Gastroesophageal sphincter (tissue), 4 donors: ENCODE data around the gene FBXO11. TPM values are rescaled to one million over a fixed set of nuclear protein-coding genes. Genes with fewer than 3 reads are reported as not detected.

Source experiments
- ATAC-seq: fragments of 150-250 bp; one replicate; pipeline ENCODE4 v1.9.1; 2016; ENCODE audit warnings: mild to moderate bottlenecking, moderate library complexity
- H3K27ac ChIP-seq, 4 donors: fragments of 200-600 bp; sonication (generic) in 3 of 4; 1 replicate in 3 of 4; 2 replicates in 1 of 4; pipeline ENCODE4 v1.5.1; 2016 to 2019
- H3K27me3 ChIP-seq: fragments of 200-600 bp; sonication (generic); one replicate; pipeline ENCODE4 v1.5.1; 2019
- H3K36me3 ChIP-seq, 2 donors: fragments of 200-600 bp; sonication (generic); one replicate each; pipeline ENCODE4 v1.5.1; 2019; ENCODE audit warnings: control low read depth in 1 of 2
- H3K4me1 ChIP-seq, 3 donors: fragments of 200-600 bp; sonication (generic); 1 replicate in 2 of 3; 2 replicates in 1 of 3; pipeline ENCODE4 v1.5.1; 2016 to 2019; ENCODE audit warnings: control low read depth in 2 of 3
- H3K4me3 ChIP-seq, 2 donors: fragments of 200-600 bp; sonication (generic); one replicate each; pipeline ENCODE4 v1.5.1; 2019; ENCODE audit warnings: mild to moderate bottlenecking in 1 of 2, moderate library complexity in 1 of 2
- H3K9me3 ChIP-seq, 3 donors: fragments of 200-600 bp; sonication (generic); one replicate each; pipeline ENCODE4 v1.5.1; 2017 to 2019; ENCODE audit warnings: control low read depth in 2 of 3
- EP300 ChIP-seq: sonication (generic); formaldehyde crosslinking; IDR thresholded peaks from one replicate; pipeline ENCODE4 v1.6.1; 2017; ENCODE audit warnings: antibody characterized with exemption, mild to moderate bottlenecking
- POLR2A ChIP-seq, 2 donors: fragments of 450-650 bp; IDR thresholded peaks; one replicate each; pipeline ENCODE4 v1.6.1; 2017; ENCODE audit warnings: antibody characterized with exemption in 2 of 2, mild to moderate bottlenecking in 2 of 2, moderate library complexity in 1 of 2
- POLR2AphosphoS5 ChIP-seq: sonication (generic); formaldehyde crosslinking; IDR thresholded peaks from one replicate; pipeline ENCODE4 v1.6.1; 2017; ENCODE audit warnings: antibody characterized with exemption
- WGBS, 2 donors: methylation state at CpG; one replicate each; pipeline ENCODE4 v1.1.5; 2018; ENCODE audit warnings: low coverage in 1 of 2; 5-methylcytosine and 5-hydroxymethylcytosine counted together
- total RNA-seq, 4 donors: library from RNA; depleted of rRNA; stranded (reverse); fragments of >200 nt; gene quantifications; one replicate each; pipeline ENCODE4 v1.1.0, GENCODE V29; 2016
- TF ChIP-seq, protein P1 (sequence below), 4 experiments: fragments of 200-600 bp in 2 of 4; fragments of 450-650 bp in 2 of 4; sonication (generic) in 1 of 4; IDR thresholded peaks; one replicate each; pipeline ENCODE4 v1.5.1; 2017 to 2019; ENCODE audit warnings: antibody characterized with exemption in 4 of 4, mild to moderate bottlenecking in 2 of 4, moderate library complexity in 2 of 4

FBXO11 gene
- total RNA-seq, 4 donors from 2014 or later, result 39.7 to 59.5 (median 50.8) TPM

DNA sequence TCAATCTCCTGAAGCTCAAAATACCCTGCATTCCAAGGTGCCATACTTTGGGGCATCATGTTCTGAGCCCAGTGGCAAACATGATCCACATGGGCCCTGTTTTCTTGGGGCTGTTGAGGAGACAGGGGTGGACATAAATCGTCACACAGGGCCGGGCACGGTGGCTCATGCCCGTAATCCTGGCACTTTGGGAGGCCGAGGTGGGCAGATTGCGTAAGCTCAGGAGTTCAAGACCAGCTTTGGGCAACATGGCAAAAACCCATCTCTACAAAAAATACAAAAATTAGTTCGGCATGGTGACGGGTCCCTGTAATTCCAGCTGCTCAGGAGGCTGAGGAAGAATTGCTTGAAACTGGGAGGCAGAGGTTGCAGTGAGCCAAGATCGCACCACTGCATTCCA is 137.0 kb downstream of the FBXO11 start:
- 91% methylated on average over 4 of the region's 9 CpGs; no CpG with 5 or more reads in 1 of the 2 donors for WGBS, 2 donors
- Histone ChIP-seq H3K27me3 (no peaks in the 10 kb centered on the region), H3K27ac (no peak overlapping the region), H3K36me3 (no peaks in the 10 kb centered on the region), H3K4me1 (peaks cover 0 to 8% (median 0%) of the 10 kb centered on the region in 3 donors), H3K4me3 (no peak overlapping the region), H3K9me3 (no peaks in the 10 kb centered on the region)
- no peak for ATAC-seq
- TF ChIP-seq EP300 (no peak), POLR2A (IDR thresholded peaks at IDR 0.05) (no peak), POLR2AphosphoS5 (no peak)
- TF ChIP-seq, protein P1, sequence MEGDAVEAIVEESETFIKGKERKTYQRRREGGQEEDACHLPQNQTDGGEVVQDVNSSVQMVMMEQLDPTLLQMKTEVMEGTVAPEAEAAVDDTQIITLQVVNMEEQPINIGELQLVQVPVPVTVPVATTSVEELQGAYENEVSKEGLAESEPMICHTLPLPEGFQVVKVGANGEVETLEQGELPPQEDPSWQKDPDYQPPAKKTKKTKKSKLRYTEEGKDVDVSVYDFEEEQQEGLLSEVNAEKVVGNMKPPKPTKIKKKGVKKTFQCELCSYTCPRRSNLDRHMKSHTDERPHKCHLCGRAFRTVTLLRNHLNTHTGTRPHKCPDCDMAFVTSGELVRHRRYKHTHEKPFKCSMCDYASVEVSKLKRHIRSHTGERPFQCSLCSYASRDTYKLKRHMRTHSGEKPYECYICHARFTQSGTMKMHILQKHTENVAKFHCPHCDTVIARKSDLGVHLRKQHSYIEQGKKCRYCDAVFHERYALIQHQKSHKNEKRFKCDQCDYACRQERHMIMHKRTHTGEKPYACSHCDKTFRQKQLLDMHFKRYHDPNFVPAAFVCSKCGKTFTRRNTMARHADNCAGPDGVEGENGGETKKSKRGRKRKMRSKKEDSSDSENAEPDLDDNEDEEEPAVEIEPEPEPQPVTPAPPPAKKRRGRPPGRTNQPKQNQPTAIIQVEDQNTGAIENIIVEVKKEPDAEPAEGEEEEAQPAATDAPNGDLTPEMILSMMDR (IDR thresholded peaks at IDR 0.05), result no peak

DNA sequence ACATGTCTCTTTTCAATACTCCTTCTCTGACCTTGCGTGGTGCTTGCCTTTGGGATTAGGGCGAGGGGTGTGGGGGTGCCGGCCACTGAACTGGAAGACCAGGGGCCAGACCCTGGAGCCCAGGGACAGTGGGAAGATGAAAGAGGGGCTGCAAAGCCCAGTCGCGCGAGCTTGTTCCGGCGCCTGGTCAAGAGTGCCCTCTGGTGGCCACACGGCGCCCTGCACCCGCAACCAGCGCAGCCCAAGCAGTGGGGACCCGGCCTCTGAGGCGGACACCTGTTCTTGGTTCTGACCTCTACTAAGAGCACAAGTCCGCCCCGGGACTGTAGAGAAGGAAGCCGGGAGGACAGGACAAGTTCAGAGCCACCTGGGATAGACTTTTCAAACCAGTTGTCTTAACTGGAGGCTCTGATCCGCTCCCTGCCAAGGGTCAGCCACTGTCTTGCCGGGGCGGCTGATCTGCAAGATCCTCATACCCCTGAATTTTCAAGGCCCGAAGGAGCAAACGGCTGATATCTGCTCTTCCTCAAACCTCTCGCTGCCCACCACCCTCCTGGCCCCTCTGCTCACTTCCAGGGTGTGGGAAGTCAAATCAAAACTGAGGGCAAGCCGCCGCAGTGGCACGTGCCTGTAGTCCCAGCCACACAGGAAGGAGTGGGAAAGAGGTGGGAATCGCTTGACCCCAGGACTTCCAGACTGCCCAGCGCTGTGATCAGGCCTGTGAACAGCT is 138.3 kb downstream of the FBXO11 start:
- Histone ChIP-seq H3K9me3 (no peaks in the 10 kb centered on the region), H3K36me3 (no peaks in the 10 kb centered on the region), H3K27me3 (no peaks in the 10 kb centered on the region), H3K4me3 (peak overlapping the region in 1 of 2 donors; percentile 12), H3K4me1 (peaks cover 0 to 8% (median 0%) of the 10 kb centered on the region in 3 donors), H3K27ac (no peak overlapping the region)
- WGBS, 2 donors, result 0 to 15% methylated on average over 3 of the region's 28 CpGs
- peak; percentile 71 for ATAC-seq
- TF ChIP-seq, protein P1 (IDR thresholded peaks at IDR 0.05), result peak; percentile 95 to 100 (median 97)
- no peak for TF ChIP-seq POLR2AphosphoS5
- TF ChIP-seq POLR2A (IDR thresholded peaks at IDR 0.05), result no peak
- TF ChIP-seq EP300, result no peak

DNA sequence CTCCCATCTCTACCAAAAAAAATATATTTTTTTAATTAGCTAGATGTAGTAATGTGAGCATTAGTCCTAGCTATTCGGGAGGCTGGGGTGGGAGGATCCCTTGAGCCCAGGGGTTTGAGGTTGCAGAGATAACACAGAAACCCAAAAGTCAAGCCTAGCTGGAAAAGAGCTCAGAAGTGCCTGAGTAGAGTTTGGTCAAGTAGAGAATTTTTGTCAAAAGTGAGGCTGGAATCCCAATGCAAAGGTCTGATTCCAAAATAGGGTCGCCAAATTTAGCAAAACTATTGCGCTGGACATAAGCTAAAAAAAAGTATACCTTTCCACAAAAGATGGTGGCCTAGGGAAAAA is 138.8 kb downstream of the FBXO11 start:
- WGBS, 2 donors, result 60 to 64% methylated on average over 3 of the region's 3 CpGs
- H3K36me3 ChIP-seq, result no peaks in the 10 kb centered on the region
- peak overlapping the region in 1 of 2 donors; percentile 12 for H3K4me3 ChIP-seq
- no peak for ATAC-seq
- H3K9me3 ChIP-seq, result no peaks in the 10 kb centered on the region
- H3K27ac ChIP-seq, result no peak overlapping the region
- TF ChIP-seq POLR2A (IDR thresholded peaks at IDR 0.05) (no peak), EP300 (no peak), POLR2AphosphoS5 (no peak)
- TF ChIP-seq, protein P1 (IDR thresholded peaks at IDR 0.05), result no peak
- no peaks in the 10 kb centered on the region for H3K27me3 ChIP-seq
- peaks cover 0 to 8% (median 0%) of the 10 kb centered on the region in 3 donors for H3K4me1 ChIP-seq

DNA sequence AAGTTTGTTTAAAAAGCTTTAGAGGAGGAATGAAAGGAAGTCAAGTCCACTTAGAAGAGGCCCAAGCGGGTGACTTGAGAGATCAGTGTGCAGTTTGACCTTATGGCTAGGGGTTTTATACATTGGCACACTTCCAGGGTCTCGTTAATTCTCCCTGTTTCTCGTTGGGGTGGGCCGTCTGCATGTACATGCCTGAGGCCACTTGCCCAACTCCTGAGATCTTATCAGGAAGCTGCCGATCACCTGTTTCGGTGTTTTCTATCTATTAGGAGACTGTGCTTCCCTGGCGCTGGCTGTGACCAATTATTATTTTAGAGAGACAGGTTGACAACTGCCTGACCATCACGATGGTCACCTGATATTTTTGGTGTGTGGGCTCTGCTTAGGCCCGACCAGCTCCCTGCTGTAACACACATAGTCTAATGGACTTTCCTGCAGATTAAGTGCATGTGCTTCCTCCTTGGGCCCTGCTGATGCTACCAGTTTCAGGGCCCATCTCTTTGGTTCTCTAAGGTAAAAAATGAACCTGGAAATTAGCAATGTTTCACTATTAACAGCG is 154.4 kb downstream of the FBXO11 start:
- Histone ChIP-seq H3K36me3 (no peaks in the 10 kb centered on the region), H3K4me1 (no peaks in the 10 kb centered on the region), H3K4me3 (no peak overlapping the region), H3K9me3 (peaks cover 0 to 15% (median 0%) of the 10 kb centered on the region in 3 donors), H3K27me3 (peaks cover 9% of the 10 kb centered on the region), H3K27ac (no peak overlapping the region)
- WGBS, 2 donors, result 52 to 69% methylated on average over 7 to 8 of the region's 10 CpGs
- no peak for TF ChIP-seq POLR2AphosphoS5
- no peak for TF ChIP-seq POLR2A (IDR thresholded peaks at IDR 0.05)
- TF ChIP-seq, protein P1 (IDR thresholded peaks at IDR 0.05), result no peak
- no peak for ATAC-seq

DNA sequence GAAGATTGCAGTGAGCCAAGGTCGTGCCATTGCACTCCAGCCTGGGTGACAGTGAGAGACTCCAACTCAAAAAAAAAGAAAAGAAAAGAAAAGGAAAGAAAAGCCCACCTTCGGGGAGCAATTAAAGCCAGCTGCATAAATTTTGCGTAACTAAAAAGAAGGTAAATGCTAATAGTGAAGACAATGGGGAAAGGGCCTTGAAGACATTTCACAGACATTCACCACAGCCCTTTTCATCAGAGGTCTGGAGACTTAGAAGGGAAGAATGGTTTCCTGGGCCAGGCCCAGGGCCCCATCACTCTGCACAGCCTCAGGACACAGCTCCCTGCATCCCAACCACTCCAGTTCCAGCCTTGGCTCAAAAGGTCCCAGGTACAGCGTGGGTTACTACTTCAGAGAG is 158.4 kb downstream of the FBXO11 start:
- H3K36me3 ChIP-seq, result no peaks in the 10 kb centered on the region
- H3K9me3 ChIP-seq, result peaks cover 0 to 21% (median 0%) of the 10 kb centered on the region in 3 donors
- no peaks in the 10 kb centered on the region for H3K4me1 ChIP-seq
- H3K27ac ChIP-seq, result no peak overlapping the region
- H3K27me3 ChIP-seq, result peaks cover 10% of the 10 kb centered on the region
- no peak for TF ChIP-seq POLR2AphosphoS5
- TF ChIP-seq POLR2A (IDR thresholded peaks at IDR 0.05), result no peak
- no peak for TF ChIP-seq EP300
- TF ChIP-seq, protein P1 (IDR thresholded peaks at IDR 0.05), result no peak
- no peak for ATAC-seq
- H3K4me3 ChIP-seq, result no peak overlapping the region
- 71 to 100% methylated on average over 2 to 3 of the region's 4 CpGs for WGBS, 2 donors
